Measurements from ENCODE around the gene TUBB6.

The TUBB6 gene

DNA sequence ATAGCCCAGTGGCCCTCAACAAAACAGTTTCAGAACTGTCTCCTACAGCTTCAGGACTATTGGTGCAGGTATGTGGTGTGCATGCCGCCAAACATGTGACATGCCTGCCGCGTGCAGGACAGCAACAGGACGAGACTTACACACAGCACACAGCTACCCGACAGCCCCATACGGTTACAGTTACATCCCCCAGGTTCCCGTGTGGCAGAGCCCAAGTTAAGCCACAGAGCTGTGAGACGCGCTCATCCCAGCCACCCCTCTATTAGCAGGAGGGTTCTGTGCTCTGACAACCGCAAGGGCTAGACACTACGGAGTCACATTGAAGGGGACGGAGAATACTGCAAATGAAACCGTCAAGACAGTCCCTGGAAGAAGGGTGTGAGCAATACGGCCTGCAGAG, 16.4 kb upstream of the TUBB6 start:
- DNase-seq = no peak

DNA sequence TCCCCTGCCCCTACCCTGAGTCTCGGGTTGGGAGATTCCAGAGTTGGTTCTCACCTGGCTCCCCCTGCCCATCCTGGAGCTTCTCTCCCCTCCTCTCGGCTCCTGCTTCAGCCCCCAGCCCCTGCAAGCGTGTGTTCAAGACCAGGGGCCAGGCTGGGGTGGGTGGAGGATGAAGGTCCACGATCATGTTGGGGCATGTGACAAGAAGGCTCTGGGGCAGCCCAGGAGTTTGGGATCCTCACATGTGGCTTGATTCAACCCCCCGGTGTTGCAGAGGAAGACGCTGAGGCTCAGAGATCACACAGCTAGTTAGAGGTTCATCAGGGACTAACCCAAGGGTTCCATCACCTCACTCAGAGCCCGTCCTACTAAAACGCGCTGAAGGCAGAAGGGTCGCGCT, 14.2 kb upstream of the TUBB6 start:
- no peak for DNase-seq

DNA sequence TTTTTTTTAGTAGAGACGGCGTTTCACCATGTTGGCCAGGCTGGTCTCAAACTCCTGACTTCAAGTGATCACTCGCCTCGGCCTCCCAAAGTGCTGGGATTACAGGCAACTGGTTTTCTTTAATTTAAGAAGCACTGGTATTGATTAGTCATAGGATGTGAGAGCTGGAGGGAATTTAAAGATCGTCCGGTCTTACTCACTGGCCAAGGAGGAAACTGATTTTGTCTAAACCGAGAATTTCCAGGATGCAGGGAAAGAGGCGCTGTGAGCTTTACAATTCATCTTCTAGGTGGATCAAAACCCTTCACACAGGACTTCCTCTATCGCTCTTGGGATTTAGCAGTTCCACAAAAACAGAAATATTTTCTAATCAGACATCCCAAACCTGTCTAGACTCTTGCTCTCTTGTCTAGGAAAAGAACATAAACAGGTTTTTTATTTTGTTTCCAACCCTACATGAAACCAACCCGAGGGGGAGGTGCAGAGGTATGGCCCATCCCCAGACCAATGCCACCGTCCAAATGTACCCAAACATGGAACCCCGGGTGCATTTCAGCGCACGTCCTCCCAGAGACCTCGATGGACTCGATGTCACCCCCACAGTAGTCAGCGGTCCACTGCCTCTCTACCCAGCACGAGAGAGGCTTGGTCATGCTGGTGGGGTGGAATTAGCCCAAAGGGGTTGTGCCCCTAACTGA, 12.5 kb upstream of the TUBB6 start:
- DNase-seq = no peak

DNA sequence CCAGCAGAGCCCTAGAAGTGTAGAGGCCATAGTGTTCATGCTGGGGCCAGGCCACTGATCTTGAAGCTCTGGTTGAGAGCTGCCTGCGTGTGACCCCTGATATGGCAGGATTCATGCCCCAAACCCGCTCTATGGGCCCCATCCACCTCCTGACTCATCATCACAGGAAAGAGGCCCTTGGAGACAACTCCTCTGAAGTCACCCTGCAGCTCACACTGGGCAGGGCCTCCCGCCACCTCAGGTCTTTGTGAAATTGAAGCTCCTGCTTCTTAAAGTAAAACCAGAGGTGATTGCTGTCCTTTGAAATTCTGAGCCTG, 12.0 kb upstream of the TUBB6 start:
- no peak for DNase-seq

DNA sequence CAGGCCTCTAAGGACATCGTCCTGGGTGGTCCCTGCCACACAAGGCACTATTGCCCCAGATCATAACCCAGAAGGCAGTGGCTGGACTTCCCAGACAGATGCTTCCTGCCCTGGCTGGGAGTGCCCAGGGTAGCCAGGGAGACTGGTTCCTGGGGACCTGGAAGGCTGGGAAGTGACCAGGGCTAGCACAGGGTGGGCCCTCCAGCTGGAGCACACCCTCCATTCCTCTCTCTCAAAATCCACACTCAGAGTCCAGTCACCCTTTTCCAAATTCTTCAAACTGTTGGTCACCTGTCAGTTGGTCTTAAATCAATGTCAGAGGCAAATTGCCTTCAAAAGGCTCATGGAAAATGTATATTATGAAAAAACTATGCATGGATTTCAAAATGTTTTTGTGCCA, 11.6 kb upstream of the TUBB6 start:
- no peak for DNase-seq

DNA sequence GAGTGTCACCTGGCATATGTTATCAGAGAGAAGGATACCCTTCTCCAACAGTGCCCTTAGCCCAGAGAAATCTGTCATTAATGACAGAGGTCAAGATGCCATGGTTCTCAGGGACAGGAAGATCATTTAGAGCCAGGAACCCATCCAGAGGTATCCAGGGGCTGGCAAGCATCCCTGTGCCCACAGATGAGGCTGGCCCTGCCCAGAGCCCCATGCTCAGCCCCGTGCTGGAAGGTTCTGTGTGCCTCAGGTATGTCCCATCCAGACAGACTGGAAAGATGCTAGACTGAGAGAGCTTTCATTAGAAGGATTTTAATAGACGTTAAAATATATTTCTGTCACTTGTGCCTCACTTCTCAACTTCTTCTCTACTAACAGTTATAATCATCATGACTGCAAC, 8.2 kb upstream of the TUBB6 start:
- no peak for DNase-seq

DNA sequence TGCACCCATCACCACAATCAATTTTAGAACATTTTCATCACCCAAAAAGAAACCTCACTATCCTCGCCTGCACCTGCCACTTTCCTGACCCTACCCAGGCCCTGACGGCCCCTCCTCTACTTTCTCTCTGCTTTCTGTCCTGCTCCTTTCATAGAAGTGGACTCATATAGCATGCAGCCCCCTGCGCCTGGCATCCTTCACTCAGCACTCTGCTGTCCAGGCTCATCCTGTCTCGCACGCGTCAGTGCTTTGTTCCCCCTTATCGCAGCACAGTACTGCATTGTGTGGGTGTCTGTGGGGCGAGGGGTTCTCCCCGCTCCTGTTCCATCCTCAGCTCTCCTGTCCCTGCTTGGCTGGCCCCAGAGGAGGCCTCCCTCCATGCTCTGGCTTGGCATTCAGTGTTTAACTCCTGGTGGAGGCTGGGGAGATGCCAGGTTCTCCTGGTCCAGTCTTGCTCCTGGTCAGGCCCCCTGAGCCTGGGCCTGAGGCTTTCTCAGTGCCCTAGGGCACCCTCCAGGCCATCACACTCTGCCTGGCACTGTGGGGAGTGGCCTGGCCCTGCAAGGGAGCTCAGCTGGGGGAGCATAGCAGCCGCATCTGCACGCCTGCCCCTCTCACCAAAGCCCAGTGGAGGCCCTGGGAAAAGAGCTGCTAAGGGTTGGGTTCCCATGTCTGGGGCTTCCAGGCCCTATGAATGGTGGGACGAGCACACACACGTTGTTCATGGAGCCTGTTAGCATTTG, 6.6 kb upstream of the TUBB6 start:
- no peak for DNase-seq

DNA sequence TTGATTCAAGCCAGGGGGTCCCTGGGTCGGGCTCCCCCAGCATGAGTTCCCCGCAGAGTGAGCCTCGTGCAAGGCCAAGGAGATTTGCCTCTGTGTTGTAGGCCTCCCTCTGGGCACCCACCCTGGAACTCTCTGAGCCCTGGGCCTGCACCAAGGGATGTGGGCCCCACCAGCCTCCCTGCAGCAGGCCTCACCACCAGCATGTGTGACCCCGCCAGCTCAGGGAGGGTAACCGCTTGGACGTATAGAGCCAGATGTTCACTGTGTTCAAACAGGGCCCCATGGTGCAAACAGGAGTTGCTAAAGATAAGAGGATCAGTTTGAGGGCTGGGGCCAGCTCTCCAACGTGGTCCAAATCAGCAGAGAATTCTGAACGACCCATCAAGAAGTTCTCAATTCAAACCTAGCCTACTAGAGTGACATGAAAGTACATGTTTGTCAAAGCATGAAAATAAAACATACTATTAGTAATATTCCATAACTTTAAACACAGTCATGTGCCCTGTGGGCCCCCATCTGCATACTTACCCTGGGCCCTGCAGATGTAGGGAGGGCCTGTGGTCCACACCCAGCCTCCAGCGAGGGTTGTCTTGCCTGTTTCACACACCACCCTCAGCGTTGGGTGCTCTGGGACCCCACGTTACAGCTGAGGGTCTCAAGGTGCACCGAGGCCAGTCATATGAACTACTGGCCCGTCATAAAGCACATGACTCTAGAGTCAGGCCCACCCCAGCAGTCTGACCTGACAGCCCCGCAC, 5.5 kb upstream of the TUBB6 start:
- DNase-seq = no peak

DNA sequence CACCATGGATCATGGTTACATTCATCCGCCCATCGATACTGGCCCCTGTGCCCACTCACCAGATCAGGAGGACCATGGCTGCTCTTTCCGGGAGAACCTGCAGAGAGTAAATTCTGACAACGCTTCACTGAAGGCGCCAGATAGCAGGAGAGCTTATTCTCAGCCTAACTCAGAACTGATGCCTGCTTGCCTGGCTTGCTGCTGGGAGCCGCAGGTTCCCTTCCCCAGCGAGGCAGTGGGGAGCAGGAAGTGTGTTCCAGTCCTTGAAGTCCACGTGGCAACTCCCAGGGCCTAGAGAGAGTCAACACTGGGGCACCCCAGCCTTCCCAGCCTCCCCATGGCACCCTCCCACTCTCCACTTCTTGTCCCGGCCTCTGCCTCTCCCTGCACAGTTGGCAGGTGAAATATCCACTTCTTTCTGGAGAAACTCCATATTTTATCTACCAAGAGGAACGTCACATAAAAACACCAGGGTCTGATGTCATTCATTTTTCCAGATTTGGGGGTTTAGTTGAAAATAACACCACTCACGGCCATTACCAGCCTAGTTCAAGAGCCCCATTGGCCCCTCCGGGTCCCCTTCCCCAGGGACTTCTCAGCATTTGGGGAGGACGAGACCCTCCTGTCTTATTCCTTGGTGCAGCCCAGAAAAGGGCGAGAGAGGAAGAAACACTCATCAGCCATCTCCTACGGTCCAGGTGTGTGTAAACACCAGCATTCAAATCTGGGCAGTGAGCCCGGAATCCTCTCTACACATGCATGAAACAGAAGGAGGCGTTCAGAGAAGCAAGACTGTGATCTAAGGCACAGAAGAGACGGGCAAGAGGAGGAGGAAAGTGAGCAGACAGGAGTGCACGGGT, 3.5 kb upstream of the TUBB6 start:
- no peak for DNase-seq

DNA sequence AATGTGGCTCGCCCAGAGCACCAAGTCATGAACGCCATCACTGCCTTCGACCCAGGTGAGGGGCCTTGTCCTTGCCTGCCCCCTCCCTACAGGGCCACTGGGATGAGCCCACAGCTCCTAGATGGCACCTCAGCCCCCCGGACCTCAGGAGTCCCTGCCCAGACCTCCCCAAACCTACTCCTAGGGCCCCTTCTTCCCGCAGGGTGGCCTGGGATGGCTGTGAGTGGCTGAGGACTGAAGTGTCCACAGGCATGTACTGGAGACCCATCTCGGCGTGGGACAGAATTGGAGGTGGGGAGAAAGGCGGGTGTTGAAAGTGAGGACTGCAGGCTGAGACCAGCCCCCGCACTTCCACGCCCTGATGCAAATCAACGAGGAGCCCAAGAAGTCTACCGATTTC, 2.8 kb upstream of the TUBB6 start:
- DNase-seq = no peak

DNA sequence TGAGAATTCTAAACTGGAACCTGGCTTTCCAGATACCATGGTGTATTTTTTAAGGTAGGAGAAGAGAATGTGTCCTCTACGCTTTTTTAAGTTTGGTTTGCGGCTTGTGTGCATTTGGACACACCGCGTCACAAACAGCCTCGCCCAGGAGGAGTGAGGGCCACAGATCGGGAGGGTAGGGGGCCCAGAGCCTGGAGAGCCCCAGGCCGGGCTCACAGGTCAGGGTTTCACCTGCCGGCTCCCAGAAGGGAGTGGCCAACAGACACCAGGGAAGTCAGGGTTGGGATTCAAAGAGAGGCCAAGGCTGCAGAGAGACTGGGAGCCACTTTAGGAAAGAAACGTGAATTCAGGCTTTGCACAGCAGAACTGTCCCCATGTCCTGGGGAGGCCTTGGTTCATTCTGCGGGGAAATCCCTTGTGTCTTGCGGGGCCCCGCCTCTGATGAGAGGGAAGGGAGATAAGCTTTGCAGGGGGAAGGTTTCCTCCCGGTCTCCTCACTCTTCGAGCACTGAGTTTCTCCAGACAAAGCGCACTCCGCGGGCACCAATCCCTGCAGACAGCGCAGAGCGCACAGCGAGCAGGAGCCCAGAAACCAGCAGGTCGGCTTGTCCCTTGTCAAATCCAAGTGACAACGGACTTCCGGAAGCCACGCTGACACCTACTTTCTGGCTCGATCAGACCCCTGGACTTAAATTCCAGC, 2.0 kb upstream of the TUBB6 start:
- DNase-seq = no peak

DNA sequence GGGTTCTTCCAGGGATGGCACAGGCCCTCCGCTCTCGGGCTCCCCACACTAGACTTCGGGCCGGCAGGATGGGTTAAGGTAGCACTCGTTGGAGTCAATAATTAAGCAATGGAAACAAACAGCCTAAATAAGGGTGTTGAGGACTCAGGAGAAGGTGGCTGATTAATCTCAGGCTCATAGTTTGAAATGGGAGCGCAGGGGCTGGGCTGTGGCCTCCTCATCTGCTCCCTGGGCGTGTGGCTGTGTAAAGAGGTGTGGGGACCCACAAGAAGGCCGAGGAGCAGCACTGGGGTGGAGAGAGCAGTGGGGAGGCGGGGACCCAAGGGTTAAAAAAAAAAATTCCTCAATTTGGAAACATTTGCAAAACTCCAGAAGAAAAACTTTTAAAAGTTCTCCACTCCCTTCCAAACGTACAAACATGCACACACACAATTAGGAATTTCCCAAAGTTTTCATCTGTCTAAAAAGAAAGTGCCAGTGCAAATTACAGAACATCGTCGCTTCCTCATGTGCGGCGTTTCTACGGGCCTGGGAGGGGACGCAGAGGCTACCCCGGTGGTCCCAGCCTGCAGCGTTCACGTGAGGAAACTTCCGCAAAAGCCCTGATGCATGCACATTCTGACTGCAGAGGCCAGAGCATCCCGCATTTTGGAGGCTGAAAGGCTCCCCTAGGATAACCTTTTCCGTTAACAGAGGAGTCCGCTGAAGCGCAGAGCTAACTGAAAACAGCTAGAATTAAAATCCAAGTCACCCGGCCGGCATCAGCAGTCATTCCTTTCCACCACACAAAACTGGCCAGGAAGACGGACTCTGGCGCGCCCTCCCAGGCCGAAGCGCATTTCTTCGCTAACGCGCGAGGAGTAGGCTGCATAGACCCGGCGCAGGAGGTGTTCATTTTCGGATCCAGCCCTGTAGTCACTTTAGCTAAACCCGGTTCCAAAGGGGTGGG, 1.0 kb upstream of the TUBB6 start:
- no peak for DNase-seq

DNA sequence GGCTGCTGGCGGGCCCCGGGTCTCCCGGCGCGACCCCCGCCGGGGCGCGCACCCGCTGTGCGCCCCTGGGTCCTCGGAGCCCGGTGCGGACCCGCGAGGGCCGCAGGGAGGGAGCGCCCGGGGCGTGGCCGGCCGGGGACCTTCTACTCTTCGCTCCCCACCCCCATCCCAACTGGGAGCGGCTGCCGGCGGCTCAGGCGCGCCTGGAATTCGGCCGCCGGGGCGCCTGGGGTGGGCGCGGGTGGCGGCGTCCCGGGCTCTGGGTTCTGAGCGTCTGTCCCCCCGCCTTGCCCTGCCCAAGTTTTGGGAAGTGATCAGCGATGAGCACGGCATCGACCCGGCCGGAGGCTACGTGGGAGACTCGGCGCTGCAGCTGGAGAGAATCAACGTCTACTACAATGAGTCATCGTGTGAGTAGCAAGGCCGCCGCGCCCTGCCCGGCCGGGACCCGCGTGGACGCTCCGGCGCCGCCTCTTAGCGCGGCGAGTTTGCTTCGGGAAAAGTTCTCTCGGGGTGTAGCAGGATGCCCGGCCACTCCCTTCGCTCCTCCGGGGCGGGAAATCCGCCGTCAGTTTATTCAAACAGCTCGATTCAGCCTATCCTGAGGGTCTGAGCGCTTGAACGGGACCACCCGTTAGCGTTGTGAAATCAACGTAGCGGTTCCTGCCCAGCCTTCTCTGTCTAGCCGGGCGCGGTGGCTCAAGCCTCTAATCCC, 502 bp downstream of the TUBB6 start:
- peak; percentile 45 for DNase-seq

DNA sequence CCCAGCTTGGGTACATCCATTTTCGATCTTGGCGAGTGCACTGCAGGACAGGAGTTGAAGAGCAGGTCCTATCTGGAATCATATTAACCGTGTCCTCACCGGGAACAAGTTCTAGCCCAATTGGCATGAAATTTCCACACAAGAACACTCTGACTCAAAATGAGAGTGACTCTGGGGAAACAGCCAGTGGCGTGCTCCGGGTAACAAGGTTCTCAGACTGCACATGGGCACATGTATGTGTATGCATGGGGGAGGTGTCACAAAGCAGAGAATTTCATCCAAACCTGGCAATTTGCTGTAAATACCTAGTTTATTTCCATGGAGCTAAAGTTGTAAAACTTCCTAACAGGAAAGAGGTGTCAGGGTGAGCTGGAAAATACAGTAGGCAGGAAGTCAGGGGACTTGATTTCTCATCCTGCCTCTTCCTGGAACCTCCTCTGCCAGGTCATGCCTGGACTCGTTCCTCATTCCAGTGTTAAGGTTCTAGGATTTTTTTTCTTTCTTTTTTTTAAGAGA, 1.7 kb downstream of the TUBB6 start:
- peak; percentile 25 for DNase-seq

DNA sequence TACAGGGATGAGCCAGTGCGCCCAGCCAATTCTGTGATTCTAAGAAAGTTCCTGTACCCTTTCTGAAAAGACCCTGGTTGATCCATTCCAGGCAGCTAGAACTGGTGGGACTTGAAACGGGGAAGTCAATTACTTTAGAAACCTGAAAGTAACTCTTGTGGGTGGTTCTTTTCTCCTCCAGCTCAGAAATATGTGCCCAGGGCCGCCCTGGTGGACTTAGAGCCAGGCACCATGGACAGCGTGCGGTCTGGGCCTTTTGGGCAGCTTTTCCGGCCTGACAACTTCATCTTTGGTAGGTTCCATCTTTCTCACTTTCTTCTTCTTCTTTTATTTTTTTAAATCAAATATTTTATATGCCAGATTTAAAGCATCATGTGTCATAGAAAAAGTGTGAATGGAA, 2.7 kb downstream of the TUBB6 start:
- no peak for DNase-seq

DNA sequence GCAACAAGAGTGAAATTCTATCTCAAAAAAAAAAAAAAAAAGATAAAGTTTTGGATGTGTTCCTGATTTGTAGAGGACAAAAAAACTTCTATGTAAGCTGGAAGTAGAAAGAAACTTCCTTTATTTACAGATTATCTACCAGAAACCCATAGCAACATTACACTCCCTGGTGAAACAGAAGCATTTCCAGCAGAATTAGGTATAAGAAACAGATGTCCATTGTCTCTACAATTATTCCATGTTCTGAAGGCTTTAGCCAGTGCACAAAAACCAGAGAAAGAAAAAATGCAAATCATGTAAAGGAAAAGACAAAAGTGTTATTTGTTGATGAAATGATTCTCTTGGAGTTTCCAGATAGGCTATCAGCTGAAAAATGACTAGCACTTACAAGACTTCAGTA, 4.9 kb downstream of the TUBB6 start:
- no peak for DNase-seq

DNA sequence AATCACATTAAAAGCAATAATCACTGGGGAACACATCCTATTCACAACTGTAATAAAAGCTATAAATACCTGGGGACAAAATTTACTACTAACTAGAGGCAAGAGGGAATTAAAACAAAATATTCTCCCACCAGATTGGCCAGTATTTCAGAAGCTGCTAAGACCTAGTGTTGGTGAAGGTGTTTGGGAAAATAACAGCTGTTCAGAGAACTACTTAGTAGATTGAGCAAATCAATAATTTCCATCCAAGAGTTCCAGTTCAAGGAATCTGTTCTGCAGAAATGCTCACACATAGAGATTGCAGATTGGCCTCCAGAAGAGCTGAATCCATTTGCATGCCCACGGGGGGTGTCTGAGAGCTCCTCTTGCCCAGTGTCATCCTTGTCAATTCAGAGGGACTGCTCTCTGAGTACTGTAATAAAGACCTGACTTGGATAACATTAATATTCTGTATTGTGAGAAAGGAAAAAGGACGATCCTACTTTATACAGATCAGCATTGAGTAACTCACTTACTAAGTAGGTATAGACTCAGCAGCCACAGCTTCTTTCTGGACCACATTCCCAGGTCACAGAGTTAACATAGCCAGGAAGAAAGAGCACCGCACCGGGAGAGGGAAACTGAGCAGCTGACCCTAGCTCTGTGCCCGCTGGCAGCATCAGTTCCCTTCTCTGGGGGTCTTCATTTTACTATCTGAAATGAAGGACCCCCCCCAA, 5.6 kb downstream of the TUBB6 start:
- DNase-seq = no peak

DNA sequence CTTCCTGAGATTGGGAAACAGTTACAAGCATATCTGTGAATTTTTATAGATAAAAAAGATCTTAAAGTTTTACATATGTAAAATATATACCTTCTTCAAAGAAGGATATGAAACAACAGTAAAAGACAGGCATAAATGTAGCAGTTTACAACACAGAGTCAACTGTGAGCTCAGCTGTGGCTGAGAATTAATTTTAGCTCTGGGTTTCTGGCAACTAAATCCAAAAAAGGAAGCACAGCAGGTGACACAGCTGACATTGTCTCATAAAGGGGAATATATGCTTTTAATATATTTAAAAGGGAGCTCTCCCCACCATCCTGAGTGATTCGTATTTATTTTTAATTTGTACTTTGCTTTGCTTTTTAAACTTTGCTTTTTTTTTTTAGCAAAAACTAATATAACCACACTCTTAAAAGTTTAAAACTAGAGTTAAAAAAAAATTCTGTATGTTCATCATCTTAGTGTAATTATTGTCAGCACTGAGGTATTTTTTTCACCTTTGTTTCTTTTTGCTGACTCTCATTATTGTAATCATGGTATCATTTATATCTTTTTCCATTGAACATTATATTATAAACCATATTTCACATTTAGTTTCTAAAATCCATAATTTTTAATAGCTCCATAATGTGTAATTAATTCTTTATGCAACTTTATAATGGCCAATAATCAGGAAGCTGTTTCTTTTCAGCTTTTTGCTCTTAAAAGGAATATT, 6.7 kb downstream of the TUBB6 start:
- no peak for DNase-seq

DNA sequence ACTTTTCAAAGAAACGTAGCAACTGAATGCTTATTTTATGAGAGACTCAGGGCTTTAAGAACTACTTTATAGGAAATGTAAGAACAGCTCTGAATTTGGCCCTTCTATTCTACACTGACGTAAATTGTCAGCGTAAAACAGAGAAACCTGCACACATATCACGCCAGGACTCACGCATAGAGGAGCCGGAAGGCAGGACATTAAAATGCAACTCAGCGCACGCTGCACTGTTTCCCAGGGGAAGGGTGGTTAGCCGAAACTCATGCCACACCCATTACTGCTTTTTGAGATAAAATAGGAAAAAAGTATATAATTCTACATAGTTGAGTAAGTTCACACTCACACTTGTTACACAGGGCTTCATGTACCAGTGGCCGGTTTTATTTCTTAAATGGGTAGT, 7.4 kb downstream of the TUBB6 start:
- DNase-seq = no peak

All from activated CD4-positive, alpha-beta T cell treated with anti-CD3 and anti-CD28 coated beads, Interleukin-10, Interleukin-2, amounts not matched to agents 100 ng/mL and 50 ng/mL, durations not matched to agents 16 hours and 8 hours (primary cell).